H9 (cell line): ENCODE data around the gene C7orf57. TPM values are rescaled to one million over a fixed set of nuclear protein-coding genes. Genes with fewer than 3 reads are reported as not detected.

Experiments
- DNase-seq: peaks from one replicate; pipeline ENCODE4 v3.0.0-alpha.2; 2017
- H2AFZ ChIP-seq: one replicate; pipeline ENCODE4 v1.6.1; 2013; ENCODE audit warnings: mild to moderate bottlenecking, low read length, control low read depth, moderate library complexity
- H2AK5ac ChIP-seq: 2 replicates; pipeline ENCODE4 v1.6.1; 2013; ENCODE audit warnings: low read length, control low read depth, mixed read lengths; ENCODE audit not compliant: insufficient read length
- H2BK120ac ChIP-seq: one replicate; pipeline ENCODE4 v1.6.1; 2013; ENCODE audit warnings: low read depth, mild to moderate bottlenecking, low read length, control low read depth, inconsistent platforms; ENCODE audit not compliant: poor library complexity, severe bottlenecking
- H2BK12ac ChIP-seq: 2 replicates; pipeline ENCODE4 v1.6.1; 2013; ENCODE audit warnings: low read length, control low read depth, mixed read lengths, low read depth; ENCODE audit not compliant: insufficient read length
- H2BK15ac ChIP-seq: 2 replicates; pipeline ENCODE4 v1.6.1; 2013; ENCODE audit warnings: low read depth, low read length, control low read depth
- H2BK20ac ChIP-seq: one replicate; pipeline ENCODE4 v1.6.1; 2013; ENCODE audit warnings: low read depth, mild to moderate bottlenecking, low read length, control low read depth, inconsistent platforms; ENCODE audit not compliant: poor library complexity, severe bottlenecking
- H2BK5ac ChIP-seq: 2 replicates; pipeline ENCODE4 v1.6.1; 2013; ENCODE audit warnings: low read length, control low read depth, mixed read lengths; ENCODE audit not compliant: insufficient read length
- H3K14ac ChIP-seq: 2 replicates; pipeline ENCODE4 v1.6.1; 2013; ENCODE audit warnings: low read length, control low read depth; ENCODE audit not compliant: insufficient read depth
- H3K18ac ChIP-seq: 2 replicates; pipeline ENCODE4 v1.6.1; 2013; ENCODE audit warnings: low read depth, mild to moderate bottlenecking, mixed read lengths, low read length, control low read depth; ENCODE audit not compliant: insufficient read length
- H3K23ac ChIP-seq: 2 replicates; pipeline ENCODE4 v1.6.1; 2013; ENCODE audit warnings: low read length, control low read depth, mixed read lengths, low read depth; ENCODE audit not compliant: insufficient read length
- H3K23me2 ChIP-seq: 2 replicates; pipeline ENCODE4 v1.6.1; 2013; ENCODE audit warnings: low read depth, mild to moderate bottlenecking, mixed read lengths, low read length, control low read depth; ENCODE audit not compliant: insufficient read length, poor library complexity, severe bottlenecking
- H3K27ac ChIP-seq: 2 replicates; pipeline ENCODE4 v1.5.1; 2013; ENCODE audit warnings: low read length, control low read depth, mixed read lengths, low read depth; ENCODE audit not compliant: insufficient read length
- H3K27me3 ChIP-seq: 2 replicates; pipeline ENCODE4 v1.6.1; 2013; ENCODE audit warnings: low read length, control low read depth, inconsistent platforms; ENCODE audit not compliant: insufficient read depth
- H3K4ac ChIP-seq: 2 replicates; pipeline ENCODE4 v1.6.1; 2013; ENCODE audit warnings: low read depth, mild to moderate bottlenecking, control low read depth, inconsistent platforms, low read length, moderate library complexity
- H3K4me1 ChIP-seq: 2 replicates; pipeline ENCODE4 v1.6.1; 2013; ENCODE audit warnings: low read length, control low read depth, inconsistent platforms; ENCODE audit not compliant: insufficient read depth
- H3K4me2 ChIP-seq: 2 replicates; pipeline ENCODE4 v1.6.1; 2013; ENCODE audit warnings: low read length, control low read depth, mixed read lengths; ENCODE audit not compliant: insufficient read length, insufficient read depth
- H3K56ac ChIP-seq: 2 replicates; pipeline ENCODE4 v1.6.1; 2013; ENCODE audit warnings: low read depth, mild to moderate bottlenecking, mixed read lengths, low read length, control low read depth; ENCODE audit not compliant: insufficient read length
- H3K79me1 ChIP-seq: 2 replicates; pipeline ENCODE4 v1.6.1; 2013; ENCODE audit warnings: low read depth, mild to moderate bottlenecking, moderate library complexity, low read length, control low read depth, inconsistent platforms; ENCODE audit not compliant: insufficient read depth, poor library complexity, severe bottlenecking
- H3K79me2 ChIP-seq: 2 replicates; pipeline ENCODE4 v1.6.1; 2013; ENCODE audit warnings: low read length, control low read depth, inconsistent platforms; ENCODE audit not compliant: insufficient read depth
- H3K9ac ChIP-seq: 2 replicates; pipeline ENCODE4 v1.6.1; 2013; ENCODE audit warnings: low read length, control low read depth, mixed read lengths; ENCODE audit not compliant: insufficient read length; ENCODE audit errors: extremely low read depth
- H3K9me3 ChIP-seq: one replicate; pipeline ENCODE4 v1.6.1; 2013; ENCODE audit warnings: low read depth, low read length, inconsistent platforms; ENCODE audit not compliant: control insufficient read depth
- H3T11ph ChIP-seq: one replicate; pipeline ENCODE4 v1.6.1; 2013; ENCODE audit warnings: mild to moderate bottlenecking, low read length, control low read depth, inconsistent platforms
- H4K20me1 ChIP-seq: one replicate; pipeline ENCODE4 v1.6.1; 2013; ENCODE audit not compliant: control insufficient read depth, insufficient read length, insufficient read depth
- H4K5ac ChIP-seq: 2 replicates; pipeline ENCODE4 v1.6.1; 2013; ENCODE audit warnings: low read depth, mild to moderate bottlenecking, mixed read lengths, low read length, control low read depth; ENCODE audit not compliant: insufficient read length
- H4K8ac ChIP-seq: replicated peaks from 2 replicates; pipeline ENCODE4 v1.6.1; 2013; ENCODE audit warnings: low read length, control low read depth, mixed read lengths, low read depth; ENCODE audit not compliant: insufficient read length
- H4K91ac ChIP-seq: 2 replicates; pipeline ENCODE4 v1.6.1; 2013; ENCODE audit warnings: low read depth, mild to moderate bottlenecking, moderate library complexity, mixed read lengths, low read length, control low read depth; ENCODE audit not compliant: insufficient read length
- H3K27ac Mint-ChIP-seq, 3 experiments: 2 replicates in 2 of 3; 3 replicates in 1 of 3; pipeline ENCODE4 v1.8.0; 2020 to 2021; ENCODE audit warnings: mixed read lengths in 3 of 3, mild to moderate bottlenecking in 1 of 3, moderate library complexity in 1 of 3
- H3K27me3 Mint-ChIP-seq: 2 replicates; pipeline ENCODE4 v1.8.0; 2021; ENCODE audit warnings: low read depth, mild to moderate bottlenecking, moderate library complexity, mixed read lengths
- H3K36me3 Mint-ChIP-seq, 3 experiments: 2 replicates in 2 of 3; 3 replicates in 1 of 3; pipeline ENCODE4 v1.8.0; 2020 to 2021; ENCODE audit warnings: low read depth in 3 of 3, mixed read lengths in 3 of 3; ENCODE audit not compliant: insufficient read depth in 1 of 3
- H3K4me1 Mint-ChIP-seq, 2 experiments: 2 replicates each; pipeline ENCODE4 v1.8.0; 2020; ENCODE audit warnings: mixed read lengths in 2 of 2
- H3K4me3 Mint-ChIP-seq, 2 experiments: 2 replicates in 1 of 2; 3 replicates in 1 of 2; pipeline ENCODE4 v1.8.0; 2020 to 2021; ENCODE audit warnings: mild to moderate bottlenecking in 2 of 2, mixed read lengths in 2 of 2, moderate library complexity in 1 of 2
- H3K9me3 Mint-ChIP-seq, 2 experiments: 2 replicates in 1 of 2; 3 replicates in 1 of 2; pipeline ENCODE4 v1.8.0; 2020; ENCODE audit warnings: mild to moderate bottlenecking in 2 of 2, mixed read lengths in 2 of 2, moderate library complexity in 1 of 2
- WGBS: extraction: QIAGEN DNeasy Blood & Tissue Kit; methylation state at CpG from one replicate; pipeline ENCODE4 v1.1.7; 2013; ENCODE audit warnings: missing lambda C conversion rate, low lambda C conversion rate, mixed read lengths; ENCODE audit not compliant: insufficient read length; ENCODE audit errors: extremely low coverage; 5-methylcytosine and 5-hydroxymethylcytosine counted together
- total RNA-seq: library from RNA; stranded (reverse); gene quantifications from 2 replicates; pipeline ENCODE4 v1.2.1, GENCODE V29; 2021
- TF ChIP-seq, protein P1 (sequence below): fragments of 200-600 bp; sonication (generic); conservative IDR thresholded peaks from 3 replicates; pipeline ENCODE4 v1.8.0; 2021; ENCODE audit warnings: antibody characterized with exemption, mild to moderate bottlenecking

Gene C7orf57
- total RNA-seq, 1 experiment from 2014 or later = not detected

DNA sequence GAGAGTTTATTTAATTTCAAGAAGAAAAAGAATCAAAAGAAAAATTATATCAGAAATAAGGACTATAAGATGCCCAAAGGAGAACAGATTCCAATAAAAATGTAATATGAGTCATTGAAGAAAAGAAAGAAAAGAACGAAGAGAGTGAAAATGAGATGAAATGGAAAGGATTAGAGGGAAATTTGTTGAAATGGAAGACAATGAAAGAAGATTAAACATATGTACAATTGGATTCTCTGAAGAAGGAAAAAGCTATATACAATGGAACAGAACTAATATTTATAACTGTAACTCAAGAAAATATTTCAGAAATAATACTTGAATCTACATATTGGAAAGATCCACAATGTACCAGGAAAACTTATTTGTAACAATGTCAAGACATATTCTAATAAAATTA, 28.6 kb downstream of the C7orf57 start:
- no peaks in the 10 kb centered on the region for H3K79me1 ChIP-seq
- H3K27ac ChIP-seq = no peak overlapping the region
- no peaks in the 10 kb centered on the region for H3K9me3 ChIP-seq
- H3K9ac ChIP-seq = no peak overlapping the region
- peaks cover 0 to 8% (median 0%) of the 10 kb centered on the region in 3 experiments; a peak in 1 of 7 replicates for H3K36me3 Mint-ChIP-seq
- no peaks in the 10 kb centered on the region for H3K23me2 ChIP-seq
- H3K27me3 Mint-ChIP-seq = no peaks in the 10 kb centered on the region
- no peak overlapping the region for H3K27ac Mint-ChIP-seq
- no peak overlapping the region for H2BK20ac ChIP-seq
- no peak overlapping the region for H4K8ac ChIP-seq
- no peaks in the 10 kb centered on the region for H4K20me1 ChIP-seq
- no peak overlapping the region for H3K4me2 ChIP-seq
- H3K18ac ChIP-seq = no peak overlapping the region
- H3K27me3 ChIP-seq = no peaks in the 10 kb centered on the region; the same call in 1 of the 2 replicates
- no peak overlapping the region for H2BK12ac ChIP-seq
- H2BK5ac ChIP-seq = no peak overlapping the region
- TF ChIP-seq, protein P1, sequence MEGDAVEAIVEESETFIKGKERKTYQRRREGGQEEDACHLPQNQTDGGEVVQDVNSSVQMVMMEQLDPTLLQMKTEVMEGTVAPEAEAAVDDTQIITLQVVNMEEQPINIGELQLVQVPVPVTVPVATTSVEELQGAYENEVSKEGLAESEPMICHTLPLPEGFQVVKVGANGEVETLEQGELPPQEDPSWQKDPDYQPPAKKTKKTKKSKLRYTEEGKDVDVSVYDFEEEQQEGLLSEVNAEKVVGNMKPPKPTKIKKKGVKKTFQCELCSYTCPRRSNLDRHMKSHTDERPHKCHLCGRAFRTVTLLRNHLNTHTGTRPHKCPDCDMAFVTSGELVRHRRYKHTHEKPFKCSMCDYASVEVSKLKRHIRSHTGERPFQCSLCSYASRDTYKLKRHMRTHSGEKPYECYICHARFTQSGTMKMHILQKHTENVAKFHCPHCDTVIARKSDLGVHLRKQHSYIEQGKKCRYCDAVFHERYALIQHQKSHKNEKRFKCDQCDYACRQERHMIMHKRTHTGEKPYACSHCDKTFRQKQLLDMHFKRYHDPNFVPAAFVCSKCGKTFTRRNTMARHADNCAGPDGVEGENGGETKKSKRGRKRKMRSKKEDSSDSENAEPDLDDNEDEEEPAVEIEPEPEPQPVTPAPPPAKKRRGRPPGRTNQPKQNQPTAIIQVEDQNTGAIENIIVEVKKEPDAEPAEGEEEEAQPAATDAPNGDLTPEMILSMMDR = no peak
- no peak overlapping the region for H2AK5ac ChIP-seq
- no peak overlapping the region for H3T11ph ChIP-seq
- 100% methylated on average over 1 of the region's 1 CpG for WGBS
- H3K4me1 Mint-ChIP-seq = no peaks in the 10 kb centered on the region
- H3K23ac ChIP-seq = no peak overlapping the region
- H3K79me2 ChIP-seq = no peaks in the 10 kb centered on the region
- no peak overlapping the region for H3K14ac ChIP-seq
- H3K56ac ChIP-seq = no peak overlapping the region
- no peak overlapping the region for H2BK15ac ChIP-seq
- H3K4ac ChIP-seq = no peak overlapping the region
- no peak overlapping the region for H4K5ac ChIP-seq
- DNase-seq = no peak
- H4K91ac ChIP-seq = no peak overlapping the region
- H3K4me3 Mint-ChIP-seq = no peak overlapping the region
- no peak overlapping the region for H2AFZ ChIP-seq
- peaks cover 4% of the 10 kb centered on the region in 2 experiments; a peak in 3 of 5 replicates for H3K9me3 Mint-ChIP-seq
- no peak overlapping the region for H2BK120ac ChIP-seq
- no peaks in the 10 kb centered on the region for H3K4me1 ChIP-seq
